ENCODE results near the gene HSPA1A. TPM values are rescaled to one million over a fixed set of nuclear protein-coding genes. Genes with fewer than 3 reads are reported as not detected.

The HSPA1A gene
- total and polyA plus RNA-seq, 9 of the 15 experiments (the other 6 are each of a cell fraction or from before 2014, with no cell fraction given), result 2.2 to 273 (median 107) TPM

DNA sequence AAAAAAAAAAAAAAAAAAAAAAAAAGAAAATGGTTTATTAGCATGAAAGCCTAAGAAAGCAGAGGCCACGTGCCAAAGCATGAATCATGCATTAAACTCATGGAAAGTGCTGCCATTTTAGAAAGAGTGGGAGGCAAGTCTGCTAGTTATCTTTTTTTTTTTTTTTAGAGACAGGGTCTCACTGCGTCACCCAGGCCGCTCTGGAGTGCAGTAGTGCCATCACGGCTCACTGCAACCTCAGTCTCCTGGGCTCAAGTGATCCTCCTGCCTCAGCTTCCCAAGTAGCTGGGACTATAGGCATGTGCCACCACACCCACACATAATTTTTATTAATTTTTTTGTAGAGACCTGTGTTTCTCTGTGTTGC, 43.4 kb upstream of the HSPA1A start (continued):
- TF ChIP-seq, protein P1, sequence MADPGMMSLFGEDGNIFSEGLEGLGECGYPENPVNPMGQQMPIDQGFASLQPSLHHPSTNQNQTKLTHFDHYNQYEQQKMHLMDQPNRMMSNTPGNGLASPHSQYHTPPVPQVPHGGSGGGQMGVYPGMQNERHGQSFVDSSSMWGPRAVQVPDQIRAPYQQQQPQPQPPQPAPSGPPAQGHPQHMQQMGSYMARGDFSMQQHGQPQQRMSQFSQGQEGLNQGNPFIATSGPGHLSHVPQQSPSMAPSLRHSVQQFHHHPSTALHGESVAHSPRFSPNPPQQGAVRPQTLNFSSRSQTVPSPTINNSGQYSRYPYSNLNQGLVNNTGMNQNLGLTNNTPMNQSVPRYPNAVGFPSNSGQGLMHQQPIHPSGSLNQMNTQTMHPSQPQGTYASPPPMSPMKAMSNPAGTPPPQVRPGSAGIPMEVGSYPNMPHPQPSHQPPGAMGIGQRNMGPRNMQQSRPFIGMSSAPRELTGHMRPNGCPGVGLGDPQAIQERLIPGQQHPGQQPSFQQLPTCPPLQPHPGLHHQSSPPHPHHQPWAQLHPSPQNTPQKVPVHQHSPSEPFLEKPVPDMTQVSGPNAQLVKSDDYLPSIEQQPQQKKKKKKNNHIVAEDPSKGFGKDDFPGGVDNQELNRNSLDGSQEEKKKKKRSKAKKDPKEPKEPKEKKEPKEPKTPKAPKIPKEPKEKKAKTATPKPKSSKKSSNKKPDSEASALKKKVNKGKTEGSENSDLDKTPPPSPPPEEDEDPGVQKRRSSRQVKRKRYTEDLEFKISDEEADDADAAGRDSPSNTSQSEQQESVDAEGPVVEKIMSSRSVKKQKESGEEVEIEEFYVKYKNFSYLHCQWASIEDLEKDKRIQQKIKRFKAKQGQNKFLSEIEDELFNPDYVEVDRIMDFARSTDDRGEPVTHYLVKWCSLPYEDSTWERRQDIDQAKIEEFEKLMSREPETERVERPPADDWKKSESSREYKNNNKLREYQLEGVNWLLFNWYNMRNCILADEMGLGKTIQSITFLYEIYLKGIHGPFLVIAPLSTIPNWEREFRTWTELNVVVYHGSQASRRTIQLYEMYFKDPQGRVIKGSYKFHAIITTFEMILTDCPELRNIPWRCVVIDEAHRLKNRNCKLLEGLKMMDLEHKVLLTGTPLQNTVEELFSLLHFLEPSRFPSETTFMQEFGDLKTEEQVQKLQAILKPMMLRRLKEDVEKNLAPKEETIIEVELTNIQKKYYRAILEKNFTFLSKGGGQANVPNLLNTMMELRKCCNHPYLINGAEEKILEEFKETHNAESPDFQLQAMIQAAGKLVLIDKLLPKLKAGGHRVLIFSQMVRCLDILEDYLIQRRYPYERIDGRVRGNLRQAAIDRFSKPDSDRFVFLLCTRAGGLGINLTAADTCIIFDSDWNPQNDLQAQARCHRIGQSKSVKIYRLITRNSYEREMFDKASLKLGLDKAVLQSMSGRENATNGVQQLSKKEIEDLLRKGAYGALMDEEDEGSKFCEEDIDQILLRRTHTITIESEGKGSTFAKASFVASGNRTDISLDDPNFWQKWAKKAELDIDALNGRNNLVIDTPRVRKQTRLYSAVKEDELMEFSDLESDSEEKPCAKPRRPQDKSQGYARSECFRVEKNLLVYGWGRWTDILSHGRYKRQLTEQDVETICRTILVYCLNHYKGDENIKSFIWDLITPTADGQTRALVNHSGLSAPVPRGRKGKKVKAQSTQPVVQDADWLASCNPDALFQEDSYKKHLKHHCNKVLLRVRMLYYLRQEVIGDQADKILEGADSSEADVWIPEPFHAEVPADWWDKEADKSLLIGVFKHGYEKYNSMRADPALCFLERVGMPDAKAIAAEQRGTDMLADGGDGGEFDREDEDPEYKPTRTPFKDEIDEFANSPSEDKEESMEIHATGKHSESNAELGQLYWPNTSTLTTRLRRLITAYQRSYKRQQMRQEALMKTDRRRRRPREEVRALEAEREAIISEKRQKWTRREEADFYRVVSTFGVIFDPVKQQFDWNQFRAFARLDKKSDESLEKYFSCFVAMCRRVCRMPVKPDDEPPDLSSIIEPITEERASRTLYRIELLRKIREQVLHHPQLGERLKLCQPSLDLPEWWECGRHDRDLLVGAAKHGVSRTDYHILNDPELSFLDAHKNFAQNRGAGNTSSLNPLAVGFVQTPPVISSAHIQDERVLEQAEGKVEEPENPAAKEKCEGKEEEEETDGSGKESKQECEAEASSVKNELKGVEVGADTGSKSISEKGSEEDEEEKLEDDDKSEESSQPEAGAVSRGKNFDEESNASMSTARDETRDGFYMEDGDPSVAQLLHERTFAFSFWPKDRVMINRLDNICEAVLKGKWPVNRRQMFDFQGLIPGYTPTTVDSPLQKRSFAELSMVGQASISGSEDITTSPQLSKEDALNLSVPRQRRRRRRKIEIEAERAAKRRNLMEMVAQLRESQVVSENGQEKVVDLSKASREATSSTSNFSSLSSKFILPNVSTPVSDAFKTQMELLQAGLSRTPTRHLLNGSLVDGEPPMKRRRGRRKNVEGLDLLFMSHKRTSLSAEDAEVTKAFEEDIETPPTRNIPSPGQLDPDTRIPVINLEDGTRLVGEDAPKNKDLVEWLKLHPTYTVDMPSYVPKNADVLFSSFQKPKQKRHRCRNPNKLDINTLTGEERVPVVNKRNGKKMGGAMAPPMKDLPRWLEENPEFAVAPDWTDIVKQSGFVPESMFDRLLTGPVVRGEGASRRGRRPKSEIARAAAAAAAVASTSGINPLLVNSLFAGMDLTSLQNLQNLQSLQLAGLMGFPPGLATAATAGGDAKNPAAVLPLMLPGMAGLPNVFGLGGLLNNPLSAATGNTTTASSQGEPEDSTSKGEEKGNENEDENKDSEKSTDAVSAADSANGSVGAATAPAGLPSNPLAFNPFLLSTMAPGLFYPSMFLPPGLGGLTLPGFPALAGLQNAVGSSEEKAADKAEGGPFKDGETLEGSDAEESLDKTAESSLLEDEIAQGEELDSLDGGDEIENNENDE (IDR thresholded peaks at IDR 0.05; ENCODE audit: low read depth, low read length), result no peak
- TF ChIP-seq FOXP4 (CRISPR knock-in tag; IDR thresholded peaks at IDR 0.05; ENCODE audit: borderline replicate concordance) (no peak), TARDBP (IDR thresholded peaks at IDR 0.05) (no peak), FOSL1 (tag; conservative IDR thresholded peaks at IDR 0.05) (peak; percentile 59), MAX (CRISPR knock-in tag; IDR thresholded peaks at IDR 0.05) (peak; percentile 57; the same call in 1 of the 2 replicates), SMARCC2 (IDR thresholded peaks at IDR 0.05; ENCODE audit: low read depth) (no peak), ZBTB17 (CRISPR knock-in tag; IDR thresholded peaks at IDR 0.05) (no peak), ARID2 (IDR thresholded peaks at IDR 0.05) (no peak), TBP (optimal IDR thresholded peaks at IDR 0.05; ENCODE audit: low read depth, low read length) (no peak), XRCC5 (IDR thresholded peaks at IDR 0.05; ENCODE audit: low read depth, low read length) (0 out of 2 replicates have a peak, but pooled peaks have one; percentile 25)
- TF ChIP-seq, protein P2, sequence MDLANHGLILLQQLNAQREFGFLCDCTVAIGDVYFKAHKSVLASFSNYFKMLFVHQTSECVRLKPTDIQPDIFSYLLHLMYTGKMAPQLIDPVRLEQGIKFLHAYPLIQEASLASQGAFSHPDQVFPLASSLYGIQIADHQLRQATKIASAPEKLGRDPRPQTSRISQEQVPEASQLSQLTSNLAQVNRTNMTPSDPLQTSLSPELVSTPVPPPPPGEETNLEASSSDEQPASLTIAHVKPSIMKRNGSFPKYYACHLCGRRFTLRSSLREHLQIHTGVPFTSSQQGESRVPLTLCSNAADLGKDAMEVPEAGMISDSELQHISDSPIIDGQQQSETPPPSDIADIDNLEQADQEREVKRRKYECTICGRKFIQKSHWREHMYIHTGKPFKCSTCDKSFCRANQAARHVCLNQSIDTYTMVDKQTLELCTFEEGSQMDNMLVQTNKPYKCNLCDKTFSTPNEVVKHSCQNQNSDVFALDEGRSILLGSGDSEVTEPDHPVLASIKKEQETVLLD (IDR thresholded peaks at IDR 0.05), result no peak
- TF ChIP-seq, protein P3, sequence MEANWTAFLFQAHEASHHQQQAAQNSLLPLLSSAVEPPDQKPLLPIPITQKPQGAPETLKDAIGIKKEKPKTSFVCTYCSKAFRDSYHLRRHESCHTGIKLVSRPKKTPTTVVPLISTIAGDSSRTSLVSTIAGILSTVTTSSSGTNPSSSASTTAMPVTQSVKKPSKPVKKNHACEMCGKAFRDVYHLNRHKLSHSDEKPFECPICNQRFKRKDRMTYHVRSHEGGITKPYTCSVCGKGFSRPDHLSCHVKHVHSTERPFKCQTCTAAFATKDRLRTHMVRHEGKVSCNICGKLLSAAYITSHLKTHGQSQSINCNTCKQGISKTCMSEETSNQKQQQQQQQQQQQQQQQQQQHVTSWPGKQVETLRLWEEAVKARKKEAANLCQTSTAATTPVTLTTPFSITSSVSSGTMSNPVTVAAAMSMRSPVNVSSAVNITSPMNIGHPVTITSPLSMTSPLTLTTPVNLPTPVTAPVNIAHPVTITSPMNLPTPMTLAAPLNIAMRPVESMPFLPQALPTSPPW (CRISPR knock-in tag; IDR thresholded peaks at IDR 0.05), result 0 out of 2 replicates have a peak, but pooled peaks have one; percentile 5
